ENCODE data around the gene RAB3IL1. TPM values are rescaled to one million over a fixed set of nuclear protein-coding genes. Genes with fewer than 3 reads are reported as not detected.

Gene RAB3IL1
- total and polyA plus RNA-seq, 9 of the 15 experiments (the other 6 are each of a cell fraction or from before 2014, with no cell fraction given) = 0.15 to 42.6 (median 15.5) TPM

DNA sequence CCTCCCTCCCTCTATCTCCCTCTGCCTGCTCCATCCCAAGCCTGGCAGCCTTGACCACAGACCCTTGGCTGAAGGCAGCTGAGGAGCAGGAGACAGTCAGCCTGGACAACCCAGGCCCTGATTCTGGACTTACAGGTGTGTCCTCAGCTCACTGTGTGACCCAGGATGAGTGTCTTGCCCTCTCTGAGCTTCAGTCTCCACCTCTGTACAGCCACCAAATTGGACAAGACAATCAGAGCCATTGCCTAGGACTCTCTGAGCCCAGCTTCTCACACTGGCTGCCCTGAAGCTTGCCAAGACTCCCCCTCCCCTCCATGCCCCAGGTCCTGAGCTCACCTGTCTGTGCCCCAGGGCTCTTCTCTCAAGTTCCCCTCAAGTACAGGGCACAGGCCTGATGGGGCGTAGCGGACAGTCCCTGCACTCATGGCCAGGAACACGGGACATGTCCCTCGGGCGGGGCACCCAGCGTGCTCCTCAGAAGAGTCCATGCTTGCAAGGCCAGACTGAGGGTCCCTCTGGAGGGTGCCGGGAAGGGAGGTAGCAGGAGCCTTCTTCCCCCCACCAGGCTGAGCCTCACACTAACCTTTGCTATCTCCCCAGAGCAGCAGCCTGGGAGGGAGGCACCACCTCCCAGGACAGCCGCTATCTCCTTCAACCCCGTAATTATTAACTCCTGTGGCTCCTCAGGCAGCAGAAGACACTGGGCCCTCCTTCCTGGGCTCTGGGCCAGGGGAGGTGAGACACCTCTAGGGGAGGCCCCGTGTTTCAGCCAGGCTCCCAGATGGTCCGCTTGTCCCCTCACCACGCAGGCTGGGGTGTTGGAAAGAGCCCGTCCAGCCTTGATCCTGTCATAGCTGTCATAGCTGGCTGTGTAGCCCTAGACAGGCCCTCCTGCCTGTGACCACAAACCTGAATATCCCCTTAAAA, 2.6 kb upstream of the RAB3IL1 start (continued):
- TF ChIP-seq C11orf30 (IDR thresholded peaks at IDR 0.05; ENCODE audit: low read depth) = no peak
- TF ChIP-seq, protein P1, sequence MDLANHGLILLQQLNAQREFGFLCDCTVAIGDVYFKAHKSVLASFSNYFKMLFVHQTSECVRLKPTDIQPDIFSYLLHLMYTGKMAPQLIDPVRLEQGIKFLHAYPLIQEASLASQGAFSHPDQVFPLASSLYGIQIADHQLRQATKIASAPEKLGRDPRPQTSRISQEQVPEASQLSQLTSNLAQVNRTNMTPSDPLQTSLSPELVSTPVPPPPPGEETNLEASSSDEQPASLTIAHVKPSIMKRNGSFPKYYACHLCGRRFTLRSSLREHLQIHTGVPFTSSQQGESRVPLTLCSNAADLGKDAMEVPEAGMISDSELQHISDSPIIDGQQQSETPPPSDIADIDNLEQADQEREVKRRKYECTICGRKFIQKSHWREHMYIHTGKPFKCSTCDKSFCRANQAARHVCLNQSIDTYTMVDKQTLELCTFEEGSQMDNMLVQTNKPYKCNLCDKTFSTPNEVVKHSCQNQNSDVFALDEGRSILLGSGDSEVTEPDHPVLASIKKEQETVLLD (IDR thresholded peaks at IDR 0.05) = peak; percentile 65; the same call in 1 of the 2 replicates
- no peak for TF ChIP-seq PCBP2 (IDR thresholded peaks at IDR 0.05; ENCODE audit: low read depth, low read length, poor library complexity, severe bottlenecking)
- no peak for TF ChIP-seq ZNF354B (CRISPR knock-in tag; IDR thresholded peaks at IDR 0.05)
- TF ChIP-seq, protein P2, sequence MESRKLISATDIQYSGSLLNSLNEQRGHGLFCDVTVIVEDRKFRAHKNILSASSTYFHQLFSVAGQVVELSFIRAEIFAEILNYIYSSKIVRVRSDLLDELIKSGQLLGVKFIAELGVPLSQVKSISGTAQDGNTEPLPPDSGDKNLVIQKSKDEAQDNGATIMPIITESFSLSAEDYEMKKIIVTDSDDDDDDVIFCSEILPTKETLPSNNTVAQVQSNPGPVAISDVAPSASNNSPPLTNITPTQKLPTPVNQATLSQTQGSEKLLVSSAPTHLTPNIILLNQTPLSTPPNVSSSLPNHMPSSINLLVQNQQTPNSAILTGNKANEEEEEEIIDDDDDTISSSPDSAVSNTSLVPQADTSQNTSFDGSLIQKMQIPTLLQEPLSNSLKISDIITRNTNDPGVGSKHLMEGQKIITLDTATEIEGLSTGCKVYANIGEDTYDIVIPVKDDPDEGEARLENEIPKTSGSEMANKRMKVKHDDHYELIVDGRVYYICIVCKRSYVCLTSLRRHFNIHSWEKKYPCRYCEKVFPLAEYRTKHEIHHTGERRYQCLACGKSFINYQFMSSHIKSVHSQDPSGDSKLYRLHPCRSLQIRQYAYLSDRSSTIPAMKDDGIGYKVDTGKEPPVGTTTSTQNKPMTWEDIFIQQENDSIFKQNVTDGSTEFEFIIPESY (CRISPR knock-in tag; IDR thresholded peaks at IDR 0.05) = 0 out of 2 replicates have a peak, but pooled peaks have one; percentile 29
- TF ChIP-seq XRCC3 (IDR thresholded peaks at IDR 0.05) = no peak
- peak; percentile 48; the same call in 1 of the 2 replicates for TF ChIP-seq ZBTB17 (CRISPR knock-in tag; IDR thresholded peaks at IDR 0.05)
- TF ChIP-seq EWSR1 (IDR thresholded peaks at IDR 0.05; ENCODE audit: borderline replicate concordance, low read depth, partially characterized antibody) = no peak
- no peak for TF ChIP-seq SFPQ (IDR thresholded peaks at IDR 0.05; ENCODE audit: low read depth, low read length)
- peak; percentile 29 to 92; a peak in 3 of 4 replicates for TF ChIP-seq RCOR1 (IDR thresholded peaks at IDR 0.05; ENCODE audit: borderline replicate concordance in 1 of 2, low read depth in 2 of 2, low read length in 2 of 2)
- no peak for TF ChIP-seq FOXK1 (CRISPR knock-in tag; IDR thresholded peaks at IDR 0.05; ENCODE audit: borderline replicate concordance)
- peak; percentile 88 for TF ChIP-seq MTA2 (IDR thresholded peaks at IDR 0.05; ENCODE audit: low read depth)
- peak in 1 of 2 experiments; percentile 49; a peak in 1 of 4 replicates for TF ChIP-seq FOXK2 (conservative IDR thresholded peaks at IDR 0.05 in 1 of 2, IDR thresholded peaks at IDR 0.05 in 1 of 2; ENCODE audit: low read depth in 2 of 2)
- TF ChIP-seq RBM14 (IDR thresholded peaks at IDR 0.05; ENCODE audit: borderline replicate concordance, insufficient read depth, low read depth, low read length) = no peak
- TF ChIP-seq ELF2 (CRISPR knock-in tag; IDR thresholded peaks at IDR 0.05) = no peak
- no peak for TF ChIP-seq ZNF436 (CRISPR knock-in tag; IDR thresholded peaks at IDR 0.05)
- TF ChIP-seq HEY1 (CRISPR knock-in tag; IDR thresholded peaks at IDR 0.05; ENCODE audit: borderline replicate concordance) = no peak
- TF ChIP-seq HMG20B (CRISPR knock-in tag; IDR thresholded peaks at IDR 0.05) = no peak
- TF ChIP-seq KLF13 (tag; IDR thresholded peaks at IDR 0.05; ENCODE audit: borderline replicate concordance, low read depth) = no peak
- TF ChIP-seq HDAC1 (IDR thresholded peaks at IDR 0.05) = peak; percentile 45 to 68; a peak in 3 of 4 replicates
- no peak for TF ChIP-seq RFX7 (CRISPR knock-in tag; IDR thresholded peaks at IDR 0.05)

All from K562 (cell line).